Parathyroid adenoma (tissue), 2 donors: Measurements from ENCODE around the gene EXOG.
"Not testable (repeated sequence)": the region's sequence is repeated elsewhere in the genome, so short reads cannot be mapped to it uniquely, and the experiment has no call there.

Experiments
- H2AFZ ChIP-seq: fragments of 300-600 bp; sonication (generic); one replicate; pipeline ENCODE4 v1.7.0; 2017; ENCODE audit warnings: antibody characterized with exemption, mild to moderate bottlenecking
- H3K27ac ChIP-seq: fragments of 300-600 bp; sonication (generic); one replicate; pipeline ENCODE4 v1.7.0; 2017
- H3K27me3 ChIP-seq: fragments of 300-600 bp; sonication (generic); one replicate; pipeline ENCODE4 v1.7.0; 2017; ENCODE audit warnings: low read length; ENCODE audit not compliant: control insufficient read depth, insufficient read depth
- H3K36me3 ChIP-seq: fragments of 300-600 bp; sonication (generic); one replicate; pipeline ENCODE4 v1.7.0; 2017; ENCODE audit warnings: low read length; ENCODE audit not compliant: control insufficient read depth, insufficient read depth
- H3K4me1 ChIP-seq: fragments of 300-600 bp; sonication (generic); one replicate; pipeline ENCODE4 v1.7.0; 2017; ENCODE audit warnings: control low read depth
- H3K4me2 ChIP-seq: fragments of 300-600 bp; sonication (generic); one replicate; pipeline ENCODE4 v1.7.0; 2017; ENCODE audit warnings: low read length
- H3K4me3 ChIP-seq: fragments of 300-600 bp; sonication (generic); one replicate; pipeline ENCODE4 v1.7.0; 2017; ENCODE audit warnings: low read depth, low read length
- H3K79me2 ChIP-seq: fragments of 300-600 bp; sonication (generic); one replicate; pipeline ENCODE4 v1.7.0; 2017; ENCODE audit warnings: control low read depth
- H3K9ac ChIP-seq: fragments of 300-600 bp; sonication (generic); one replicate; pipeline ENCODE4 v1.7.0; 2017; ENCODE audit warnings: mild to moderate bottlenecking
- H3K9me3 ChIP-seq: fragments of 300-600 bp; sonication (generic); one replicate; pipeline ENCODE4 v1.7.0; 2017; ENCODE audit warnings: low read length; ENCODE audit not compliant: control insufficient read depth
- CTCF ChIP-seq: fragments of 300-600 bp; sonication (generic); IDR thresholded peaks from one replicate; pipeline ENCODE4 v1.7.0; 2017; ENCODE audit warnings: antibody characterized with exemption, mild to moderate bottlenecking
- donor health status: primary hyperparathyroidism.

Gene EXOG

GRCh38 chr3:38565339-38566214, 69.4 kb downstream of the EXOG start:
- no peak for TF ChIP-seq CTCF
- Histone ChIP-seq H3K27ac (no peak overlapping the region), H3K36me3 (no peaks in the 10 kb centered on the region), H3K4me1 (no peaks in the 10 kb centered on the region), H3K9ac (no peak overlapping the region), H2AFZ (no peak overlapping the region), H3K4me2 (no peak overlapping the region), H3K27me3 (no peaks in the 10 kb centered on the region), H3K9me3 (no peaks in the 10 kb centered on the region), H3K4me3 (no peak overlapping the region), H3K79me2 (no peaks in the 10 kb centered on the region)

GRCh38 chr3:38566215-38566528, 70.0 kb downstream of the EXOG start:
- Histone ChIP-seq H2AFZ (no peak overlapping the region), H3K36me3 (no peaks in the 10 kb centered on the region)

GRCh38 chr3:38566794-38567193, 70.7 kb downstream of the EXOG start:
- not testable (repeated sequence) for H3K27ac ChIP-seq

More at GRCh38 chr3:38566215-38566528, 70.0 kb downstream of the EXOG start:
- no peak for TF ChIP-seq CTCF
- Histone ChIP-seq H3K4me2 (no peak overlapping the region), H3K27ac (no peak overlapping the region), H3K9ac (no peak overlapping the region), H3K9me3 (no peaks in the 10 kb centered on the region), H3K4me3 (no peak overlapping the region), H3K79me2 (no peaks in the 10 kb centered on the region), H3K4me1 (no peaks in the 10 kb centered on the region), H3K27me3 (no peaks in the 10 kb centered on the region)

GRCh38 chr3:38567498-38567897, 71.4 kb downstream of the EXOG start:
- Histone ChIP-seq H3K27me3 (no peaks in the 10 kb centered on the region), H3K4me3 (no peak overlapping the region), H3K27ac (no peak overlapping the region), H2AFZ (no peak overlapping the region), H3K9ac (no peak overlapping the region), H3K36me3 (no peaks in the 10 kb centered on the region), H3K9me3 (no peaks in the 10 kb centered on the region), H3K4me2 (no peak overlapping the region), H3K79me2 (no peaks in the 10 kb centered on the region), H3K4me1 (no peaks in the 10 kb centered on the region)
- no peak for TF ChIP-seq CTCF

More at GRCh38 chr3:38566794-38567193, 70.7 kb downstream of the EXOG start:
- not testable (repeated sequence) for H3K4me2 ChIP-seq, H3K9ac ChIP-seq, H3K4me3 ChIP-seq, H3K9me3 ChIP-seq, H3K27me3 ChIP-seq, H3K4me1 ChIP-seq, H2AFZ ChIP-seq, H3K36me3 ChIP-seq, H3K79me2 ChIP-seq

- Histone ChIP-seq H3K4me1 (no peaks in the 10 kb centered on the region), H3K4me3 (no peak overlapping the region), H3K9ac (no peak overlapping the region), H3K36me3 (no peaks in the 10 kb centered on the region), H3K9me3 (no peaks in the 10 kb centered on the region), H2AFZ (no peak overlapping the region), H3K27me3 (no peaks in the 10 kb centered on the region), H3K27ac (no peak overlapping the region), H3K79me2 (no peaks in the 10 kb centered on the region), H3K4me2 (no peak overlapping the region)
- TF ChIP-seq CTCF, result no peak
Measured at GRCh38 chr3:38573111-38573510, 77.0 kb downstream of the EXOG start.
